Astrocyte of the cerebellum (primary cell): ENCODE data around the gene PLOD1.
A peak's percentile ranks its signal among the peaks of the same experiment; 100 is the strongest.

Experiments used
- DNase-seq: peaks from one replicate; pipeline ENCODE4 v3.0.0-alpha.2; 2011; ENCODE audit warnings: low read depth
- H3K4me3 ChIP-seq: 2 replicates; pipeline ENCODE4 v1.5.1; 2011; ENCODE audit warnings: mild to moderate bottlenecking, low read depth, low read length, moderate library complexity
- in situ Hi-C: cut with HindIII; loops from 2 replicates; pipeline ENCODE4 v1.10.0; 2017; ENCODE audit warnings: low sequenced_read_pairs
- TF ChIP-seq, protein P1 (sequence below): IDR thresholded peaks from 2 replicates; pipeline ENCODE4 v1.5.1; 2012; ENCODE audit warnings: low read length, low read depth, moderate library complexity, mild to moderate bottlenecking; ENCODE audit errors: missing control alignments

PLOD1 gene

GRCh38 chr1:12015499-12015898, 81.0 kb downstream of the PLOD1 start:
- in situ Hi-C loops, result no loop called here
- DNase-seq, result no peak
- H3K4me3 ChIP-seq, result no peak overlapping the region
- TF ChIP-seq, protein P1, sequence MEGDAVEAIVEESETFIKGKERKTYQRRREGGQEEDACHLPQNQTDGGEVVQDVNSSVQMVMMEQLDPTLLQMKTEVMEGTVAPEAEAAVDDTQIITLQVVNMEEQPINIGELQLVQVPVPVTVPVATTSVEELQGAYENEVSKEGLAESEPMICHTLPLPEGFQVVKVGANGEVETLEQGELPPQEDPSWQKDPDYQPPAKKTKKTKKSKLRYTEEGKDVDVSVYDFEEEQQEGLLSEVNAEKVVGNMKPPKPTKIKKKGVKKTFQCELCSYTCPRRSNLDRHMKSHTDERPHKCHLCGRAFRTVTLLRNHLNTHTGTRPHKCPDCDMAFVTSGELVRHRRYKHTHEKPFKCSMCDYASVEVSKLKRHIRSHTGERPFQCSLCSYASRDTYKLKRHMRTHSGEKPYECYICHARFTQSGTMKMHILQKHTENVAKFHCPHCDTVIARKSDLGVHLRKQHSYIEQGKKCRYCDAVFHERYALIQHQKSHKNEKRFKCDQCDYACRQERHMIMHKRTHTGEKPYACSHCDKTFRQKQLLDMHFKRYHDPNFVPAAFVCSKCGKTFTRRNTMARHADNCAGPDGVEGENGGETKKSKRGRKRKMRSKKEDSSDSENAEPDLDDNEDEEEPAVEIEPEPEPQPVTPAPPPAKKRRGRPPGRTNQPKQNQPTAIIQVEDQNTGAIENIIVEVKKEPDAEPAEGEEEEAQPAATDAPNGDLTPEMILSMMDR, result no peak

DNA sequence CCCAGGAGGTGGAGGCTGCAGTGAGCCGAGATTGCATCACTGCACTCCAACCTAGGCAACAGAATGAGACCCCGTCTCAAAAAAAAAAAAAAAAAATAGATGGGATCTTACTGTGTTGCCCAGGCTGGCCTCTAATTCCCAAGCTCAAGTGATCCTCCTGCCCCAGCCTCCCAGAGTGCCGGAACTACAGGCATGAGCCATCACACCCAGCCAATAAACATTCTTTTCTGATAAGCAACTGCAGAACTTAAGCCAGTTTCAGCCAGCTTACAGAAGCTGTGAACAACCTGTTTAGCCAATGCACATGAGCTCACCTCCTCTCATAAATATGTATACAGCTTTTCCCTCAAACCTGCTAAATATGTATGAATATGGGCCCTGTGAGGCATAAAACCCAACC, 81.7 kb downstream of the PLOD1 start:
- TF ChIP-seq, protein P1, result no peak
- DNase-seq, result no peak
- in situ Hi-C loops, result no loop called here

GRCh38 chr1:12019858-12020509, 85.5 kb downstream of the PLOD1 start:
- no peak for DNase-seq
- H3K4me3 ChIP-seq, result peak overlapping the region; percentile 76
- TF ChIP-seq, protein P1, result no peak
- in situ Hi-C loops, result loop anchor here (5.0 kb wide), 1 partner anchor 38 kb away; the partner anchor contains the start of gene MFN2

More for the DNA sequence above, 81.7 kb downstream of the PLOD1 start:
- H3K4me3 ChIP-seq, result no peak overlapping the region

DNA sequence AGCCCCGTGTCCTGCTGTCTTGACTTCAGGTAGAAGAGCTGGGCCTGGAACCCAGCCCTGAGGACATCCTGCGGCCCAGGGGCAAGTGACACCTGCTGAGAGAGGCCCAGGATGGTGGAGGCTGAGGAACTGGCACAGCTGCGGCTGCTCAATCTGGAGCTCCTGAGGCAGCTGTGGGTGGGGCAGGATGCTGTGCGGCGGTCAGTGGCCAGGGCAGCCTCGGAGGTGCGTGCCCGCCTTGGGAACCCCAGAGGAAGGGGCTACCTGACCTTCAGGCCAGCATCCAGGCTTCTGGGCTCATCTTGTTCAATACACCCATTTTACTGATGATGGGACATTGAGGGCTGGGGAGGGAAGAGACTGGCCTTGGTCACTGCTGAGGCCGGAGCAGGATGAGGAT, 87.1 kb downstream of the PLOD1 start:
- TF ChIP-seq, protein P1, result no peak
- no peak for DNase-seq
- no peak overlapping the region for H3K4me3 ChIP-seq
- in situ Hi-C loops, result loop anchor here (5.0 kb wide), 1 partner anchor 39 kb away; the partner anchor contains the start of gene MFN2

DNA sequence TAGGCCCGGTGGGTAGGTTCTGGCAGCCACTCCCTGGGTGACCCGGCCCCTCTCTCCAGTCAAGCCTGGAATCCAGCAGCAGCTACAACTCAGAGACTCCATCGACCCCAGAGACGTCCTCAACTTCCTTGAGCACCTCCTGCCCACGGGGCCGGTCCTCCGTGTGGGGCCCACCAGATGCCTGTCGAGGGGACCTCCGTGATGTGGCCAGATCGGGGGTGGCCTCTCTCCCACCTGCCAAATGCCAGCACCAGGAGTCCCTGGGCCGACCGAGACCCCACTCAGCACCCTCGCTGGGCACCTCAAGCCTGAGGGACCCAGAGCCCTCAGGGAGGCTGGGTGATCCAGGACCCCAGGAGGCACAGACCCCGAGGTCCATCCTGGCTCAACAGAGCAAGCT, 87.5 kb downstream of the PLOD1 start:
- in situ Hi-C loops, result loop anchor here (5.0 kb wide), 1 partner anchor 40 kb away; the partner anchor contains the start of gene MFN2
- TF ChIP-seq, protein P1, result no peak
- H3K4me3 ChIP-seq, result no peak overlapping the region
- DNase-seq, result no peak
